ENCODE measurements around the gene USP37.

USP37 gene

DNA sequence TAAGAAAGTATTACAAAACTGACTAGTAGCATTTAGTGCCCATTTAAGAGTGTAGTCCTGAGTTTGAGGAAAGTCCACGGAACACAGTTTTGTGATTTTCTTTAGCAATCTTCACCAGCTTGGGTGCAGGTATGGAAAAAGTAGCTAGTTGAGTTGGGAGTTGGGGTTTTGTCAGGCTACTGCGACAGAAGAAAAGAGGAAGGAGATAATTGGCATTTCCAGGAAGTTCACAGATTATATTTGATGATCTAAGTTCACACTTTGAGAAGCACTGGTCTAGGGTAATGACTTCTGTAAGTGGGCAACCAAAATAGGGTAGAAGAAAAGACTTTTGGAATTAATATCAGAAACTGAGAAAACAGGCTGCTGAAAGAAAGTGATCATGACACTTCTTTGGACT is 97.1 kb downstream of the USP37 start:
- no peak for DNase-seq

DNA sequence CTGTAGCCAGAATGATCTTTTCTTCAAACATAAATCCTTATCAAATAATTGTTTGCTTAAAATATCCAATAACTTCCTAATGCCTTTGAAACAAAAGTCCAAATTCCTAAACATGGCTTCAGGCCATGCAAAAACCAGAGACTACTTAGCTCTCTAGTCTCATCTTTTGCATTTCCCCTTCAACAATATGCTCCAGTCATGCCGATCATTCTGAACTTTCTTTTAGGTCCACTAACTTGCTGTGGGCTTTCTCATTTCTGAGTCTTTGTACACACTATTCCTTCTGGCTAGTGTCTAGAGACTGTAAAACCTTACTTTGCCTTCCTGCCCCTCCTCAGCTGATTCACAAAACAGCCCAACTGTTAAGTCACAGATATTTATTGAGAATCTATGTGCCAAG is 97.7 kb downstream of the USP37 start:
- DNase-seq, result no peak

DNA sequence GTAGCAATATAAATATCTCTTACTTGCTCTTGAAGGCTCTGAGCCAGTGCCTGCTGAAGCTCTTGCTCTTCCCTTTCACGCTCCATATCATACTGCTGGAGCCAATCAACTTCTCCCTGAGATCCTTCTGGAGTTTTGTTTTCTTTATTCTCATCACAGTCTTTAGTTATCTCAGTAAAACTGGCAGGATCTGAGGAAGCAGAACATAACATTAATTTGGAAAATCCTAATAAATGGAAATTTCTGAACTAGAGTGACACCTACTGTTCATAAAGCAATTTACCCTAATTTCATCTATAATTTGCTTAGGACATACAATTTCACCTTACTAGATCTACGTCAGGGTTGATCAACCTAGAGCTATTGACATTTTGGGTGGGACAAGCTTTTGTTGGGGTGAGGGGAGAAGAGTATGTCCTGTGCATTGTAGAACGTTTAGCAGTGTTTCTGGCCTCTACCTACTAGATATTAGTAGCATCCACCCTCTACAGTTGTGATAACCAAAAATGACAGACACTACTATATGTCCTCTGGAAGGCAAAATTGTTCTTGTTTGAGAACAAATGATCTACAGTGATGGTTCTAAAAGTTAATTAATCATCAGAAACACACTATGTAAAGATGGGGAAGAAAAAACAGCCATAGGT is 102.0 kb downstream of the USP37 start:
- peak; percentile 12 for DNase-seq

DNA sequence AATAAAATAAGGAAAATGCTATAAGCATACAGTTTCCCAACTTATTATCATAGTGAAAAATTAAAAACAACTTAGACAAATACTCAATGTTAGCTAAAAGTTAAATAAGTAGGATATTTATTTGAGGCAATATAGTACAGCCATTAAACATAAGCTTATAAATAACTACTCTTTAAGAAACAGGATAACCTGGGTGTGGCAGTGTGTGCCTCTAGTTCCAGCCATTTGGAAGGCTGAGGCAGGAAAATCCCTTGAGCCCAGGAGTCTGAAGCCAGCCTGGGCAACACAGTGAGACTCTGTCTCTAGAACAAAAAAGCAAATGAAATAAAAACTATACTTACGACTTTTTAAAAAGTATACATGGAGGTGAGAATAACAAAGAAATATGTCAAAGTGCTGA is 109.6 kb downstream of the USP37 start:
- no peak for DNase-seq

GRCh38 chr2:218456849-218457248 is 111.3 kb downstream of the USP37 start:
- DNase-seq, result no peak

DNA sequence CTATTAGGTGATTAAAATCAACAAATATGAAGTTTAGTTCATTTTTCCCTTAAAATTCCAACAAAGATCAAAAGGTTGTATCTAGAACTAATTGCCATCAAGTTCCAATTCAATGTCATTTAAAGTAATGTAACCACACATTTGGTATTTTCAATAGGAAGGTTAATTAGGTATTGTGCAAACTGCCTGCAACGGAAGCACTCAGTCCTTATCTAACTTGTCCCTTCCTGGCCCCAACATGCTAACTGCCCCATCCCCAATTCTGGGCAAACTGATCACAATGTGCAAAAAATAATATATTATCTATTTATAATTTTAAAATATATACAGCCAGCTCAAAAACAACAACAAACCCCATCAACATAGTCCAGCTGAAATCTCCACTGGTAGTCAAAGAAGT is 116.1 kb downstream of the USP37 start:
- DNase-seq, result no peak

- peak; percentile 89 for DNase-seq
These were observed 119.2 kb downstream of the USP37 start for GRCh38 chr2:218448934-218449333.

DNA sequence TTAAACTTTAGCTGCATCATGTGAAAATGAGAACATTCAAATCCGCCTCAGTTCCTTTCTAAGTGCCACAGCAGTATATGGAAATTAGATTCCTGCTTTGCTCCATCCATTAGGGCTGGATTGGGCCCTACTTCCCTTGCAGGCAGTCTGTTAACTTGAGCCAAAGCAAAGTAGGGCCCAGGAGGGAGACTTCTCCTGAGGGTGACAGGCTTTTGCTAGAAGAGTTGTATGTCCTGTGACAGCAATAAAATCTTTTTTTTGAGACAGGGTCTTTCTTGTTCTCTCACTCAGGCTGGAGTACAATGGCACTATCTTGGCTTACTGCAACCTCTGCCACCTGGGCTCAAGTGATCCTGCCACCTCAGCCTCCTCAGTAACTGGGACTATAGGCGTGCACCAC is 121.1 kb downstream of the USP37 start:
- no peak for DNase-seq

- DNase-seq, result no peak
These were observed 121.6 kb downstream of the USP37 start for GRCh38 chr2:218446547-218446946.

DNA sequence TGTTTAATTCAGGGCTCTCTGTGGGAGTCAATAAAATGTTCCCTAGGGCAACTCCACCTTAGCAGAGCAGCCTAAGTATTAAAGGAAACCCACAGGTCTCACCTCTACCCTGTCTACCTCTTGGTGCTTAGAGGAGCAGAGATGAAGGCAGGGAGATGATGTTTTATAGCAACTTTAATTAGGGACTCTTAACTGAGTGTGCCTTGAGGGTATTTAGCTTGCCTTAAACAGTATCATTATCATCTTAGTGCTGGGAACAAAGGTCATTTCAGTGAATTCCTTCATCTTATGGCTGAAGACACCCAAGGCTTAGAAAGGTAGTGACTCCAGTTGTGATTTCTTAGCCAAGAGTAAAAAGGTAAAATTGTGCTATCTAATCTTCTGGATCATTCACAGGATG is 122.5 kb downstream of the USP37 start:
- DNase-seq, result peak; percentile 65

DNA sequence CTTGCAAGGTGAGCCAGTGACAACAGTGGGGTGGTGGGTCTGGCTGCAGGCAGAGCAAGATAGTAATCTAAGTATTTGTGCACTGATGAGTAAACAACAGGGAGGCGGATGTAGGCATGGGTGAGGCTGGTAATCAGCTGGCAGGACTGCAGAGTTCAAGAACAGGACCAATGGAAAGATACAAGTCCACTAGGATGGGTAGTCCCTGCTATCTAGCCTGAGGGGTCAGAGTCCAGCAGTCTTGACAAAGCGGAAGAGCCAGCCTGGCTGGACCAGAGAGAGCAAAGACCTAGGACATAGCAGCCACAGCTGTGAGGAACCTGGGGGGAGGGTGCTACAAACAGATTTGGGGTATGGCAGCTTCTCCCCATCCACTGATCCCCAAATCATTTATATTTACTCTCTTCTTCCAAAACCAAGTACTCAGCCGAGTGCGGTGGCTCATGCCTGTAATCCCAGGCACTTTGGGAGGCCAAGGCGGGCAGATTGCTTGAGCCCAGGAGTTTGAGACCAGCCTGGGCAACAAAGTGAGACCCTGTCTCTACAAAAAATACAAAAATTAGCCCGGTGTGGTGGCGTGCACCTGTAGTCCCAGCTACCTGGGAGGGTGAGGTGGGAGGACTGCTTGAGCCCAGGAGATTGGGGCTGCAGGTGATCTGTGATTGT is 123.3 kb downstream of the USP37 start:
- DNase-seq, result no peak

DNA sequence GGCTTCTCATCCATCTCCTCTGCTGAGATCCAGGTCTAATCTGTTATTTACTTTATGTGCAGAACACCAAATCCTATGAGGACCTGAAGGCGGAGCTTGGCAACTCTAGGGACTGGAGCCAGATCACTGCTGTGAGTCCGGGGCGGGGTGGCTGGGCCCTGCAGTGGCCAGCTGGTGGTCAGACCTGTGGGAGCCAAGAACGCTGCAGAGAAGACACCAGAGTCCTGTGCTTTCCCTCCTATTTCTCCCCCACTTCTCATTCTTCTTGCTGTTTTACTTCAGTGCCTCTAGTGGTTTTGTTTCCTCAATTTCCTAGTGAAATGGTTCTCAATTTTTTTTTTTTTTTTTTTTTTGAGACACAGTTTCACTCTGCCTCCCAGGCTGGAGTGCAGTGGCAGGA is 129.6 kb downstream of the USP37 start:
- DNase-seq, result peak; percentile 48

- no peak for DNase-seq
These were observed 130.2 kb downstream of the USP37 start for GRCh38 chr2:218437969-218438368.

DNA sequence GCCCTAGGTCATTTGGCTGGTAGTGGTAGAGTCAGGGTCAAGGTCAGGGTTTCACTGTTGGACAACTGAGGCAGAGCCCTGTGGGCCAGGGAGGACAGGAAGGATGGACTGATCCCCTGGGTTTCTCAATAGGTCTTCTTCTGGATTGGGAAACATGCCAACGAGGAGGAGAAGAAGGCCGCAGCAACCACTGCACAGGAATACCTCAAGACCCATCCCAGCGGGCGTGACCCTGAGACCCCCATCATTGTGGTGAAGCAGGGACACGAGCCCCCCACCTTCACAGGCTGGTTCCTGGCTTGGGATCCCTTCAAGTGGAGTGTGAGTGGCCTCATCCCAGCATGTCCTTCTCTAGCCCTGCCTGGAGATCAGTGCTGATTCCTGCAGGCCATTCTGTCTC is 131.2 kb downstream of the USP37 start:
- no peak for DNase-seq

DNA sequence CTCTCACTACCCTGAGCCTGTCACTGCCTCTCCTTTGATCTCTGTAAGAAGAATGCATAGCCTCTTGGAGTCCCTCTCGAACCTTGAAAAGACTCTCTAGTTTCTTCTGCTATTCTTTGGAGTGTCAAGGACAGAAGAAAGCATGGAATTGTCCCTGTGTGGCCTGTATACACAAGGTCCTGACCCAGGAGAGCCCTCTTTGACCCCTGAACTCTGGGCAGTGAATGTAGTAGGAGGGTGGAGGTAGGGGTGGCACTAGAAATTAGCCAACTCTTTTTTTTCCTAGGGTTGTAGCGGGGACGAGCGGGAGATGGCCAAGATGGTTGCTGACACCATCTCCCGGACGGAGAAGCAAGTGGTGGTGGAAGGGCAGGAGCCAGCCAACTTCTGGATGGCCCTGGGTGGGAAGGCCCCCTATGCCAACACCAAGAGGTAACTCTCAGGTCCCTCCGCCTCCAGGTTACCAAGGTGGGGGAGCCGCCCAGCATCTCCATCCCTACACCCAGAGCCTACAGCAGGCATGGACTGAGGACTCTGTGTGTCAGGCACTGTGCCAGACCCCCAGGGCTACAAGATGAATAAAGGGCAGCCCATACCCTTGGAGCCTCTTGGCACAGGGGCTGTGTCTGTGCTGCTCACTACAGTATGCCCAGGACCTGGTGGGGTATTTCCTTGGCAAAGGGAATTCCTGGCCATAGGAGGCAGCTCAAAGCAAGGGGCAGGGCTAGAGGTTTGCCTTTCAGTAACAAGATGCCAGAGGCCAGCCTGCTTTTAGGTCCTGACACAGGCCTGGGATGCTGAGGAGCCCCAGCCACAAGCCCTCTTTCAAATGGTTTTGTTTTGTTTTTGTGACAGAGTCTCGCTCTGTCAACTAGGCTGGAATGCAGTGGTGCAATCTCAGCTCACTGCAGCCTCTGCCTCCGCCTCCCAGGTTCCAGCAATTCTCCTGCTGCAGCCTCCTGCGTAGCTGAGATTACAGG is 132.9 kb downstream of the USP37 start:
- DNase-seq, result no peak

DNA sequence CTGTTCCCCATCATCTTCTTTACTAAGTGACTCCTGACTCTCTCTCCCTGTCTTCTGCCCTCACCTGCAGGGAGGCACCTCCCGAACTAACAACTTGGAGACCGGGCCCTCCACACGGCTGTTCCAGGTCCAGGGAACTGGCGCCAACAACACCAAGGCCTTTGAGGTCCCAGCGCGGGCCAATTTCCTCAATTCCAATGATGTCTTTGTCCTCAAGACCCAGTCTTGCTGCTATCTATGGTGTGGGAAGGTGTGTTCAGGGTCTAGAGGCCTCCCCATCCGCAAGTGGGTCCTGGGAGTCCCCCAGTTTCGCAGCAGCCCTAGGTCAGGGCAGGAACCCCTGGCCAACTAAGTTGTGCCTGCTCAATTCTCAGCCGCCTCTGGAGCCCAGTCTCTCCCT is 133.7 kb downstream of the USP37 start:
- no peak for DNase-seq

GRCh38 chr2:218432676-218433365 is 135.3 kb downstream of the USP37 start:
- no peak for DNase-seq

DNA sequence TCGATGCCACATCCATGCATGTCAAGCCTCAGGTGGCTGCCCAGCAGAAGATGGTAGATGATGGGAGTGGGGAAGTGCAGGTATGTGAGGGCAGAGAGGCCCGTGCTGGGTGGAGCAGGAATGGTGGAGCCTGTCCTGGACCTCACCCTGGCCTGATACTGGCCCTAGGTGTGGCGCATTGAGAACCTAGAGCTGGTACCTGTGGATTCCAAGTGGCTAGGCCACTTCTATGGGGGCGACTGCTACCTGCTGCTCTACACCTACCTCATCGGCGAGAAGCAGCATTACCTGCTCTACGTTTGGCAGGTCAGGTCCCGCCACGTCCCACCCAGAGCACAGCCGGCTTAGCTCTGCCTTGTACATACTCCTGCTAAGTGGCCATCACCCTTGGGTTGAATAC is 136.3 kb downstream of the USP37 start:
- no peak for DNase-seq

GRCh38 chr2:218430721-218431120 is 137.4 kb downstream of the USP37 start:
- DNase-seq, result no peak

GRCh38 chr2:218429911-218430692 is 138.0 kb downstream of the USP37 start:
- DNase-seq, result peak; percentile 7

DNA sequence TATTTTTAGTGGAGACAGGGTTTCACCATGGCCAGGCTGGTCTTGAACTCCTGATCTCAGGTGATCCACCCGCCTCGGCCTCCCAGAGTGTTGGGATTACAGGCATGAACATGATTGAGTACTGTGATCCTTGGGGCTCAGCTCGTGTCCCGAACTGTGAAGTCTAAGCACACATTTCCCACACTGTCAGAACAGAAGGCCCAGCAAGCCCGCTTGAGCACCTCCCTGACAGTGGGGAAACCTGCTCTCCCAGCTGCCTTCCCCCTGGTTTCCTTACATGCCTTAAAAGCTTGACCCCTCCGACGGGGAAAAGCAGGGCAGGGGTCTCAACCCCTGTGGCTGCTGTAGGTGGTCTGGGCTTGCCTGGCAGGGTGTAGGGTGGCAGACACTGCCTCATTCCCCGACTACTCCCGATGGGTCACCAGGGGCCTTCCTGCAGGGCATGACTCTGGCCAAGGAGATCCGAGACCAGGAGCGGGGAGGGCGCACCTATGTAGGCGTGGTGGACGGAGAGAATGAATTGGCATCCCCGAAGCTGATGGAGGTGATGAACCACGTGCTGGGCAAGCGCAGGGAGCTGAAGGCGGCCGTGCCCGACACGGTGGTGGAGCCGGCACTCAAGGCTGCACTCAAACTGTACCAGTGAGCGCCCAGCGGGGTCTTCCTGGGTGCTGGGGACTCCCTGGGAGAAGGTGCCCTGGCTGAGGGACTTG is 139.1 kb downstream of the USP37 start:
- DNase-seq, result no peak

DNA sequence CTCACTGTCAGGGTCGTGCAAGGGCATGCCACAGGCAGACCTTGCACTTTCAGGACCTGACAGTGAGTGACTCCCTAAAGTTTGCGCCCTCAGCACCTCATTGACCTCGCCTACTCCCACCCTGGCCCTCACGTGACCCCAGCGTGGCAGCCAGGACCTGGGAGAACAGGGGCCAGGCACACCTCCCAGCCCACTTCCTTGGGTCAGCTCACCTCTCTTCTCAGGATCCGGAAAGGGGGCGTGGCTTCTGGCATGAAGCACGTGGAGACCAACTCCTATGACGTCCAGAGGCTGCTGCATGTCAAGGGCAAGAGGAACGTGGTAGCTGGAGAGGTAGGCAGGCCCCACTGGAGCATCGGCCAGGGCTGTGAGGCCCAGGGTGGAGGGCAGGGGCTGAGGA is 140.4 kb downstream of the USP37 start:
- no peak for DNase-seq
